ENCODE measurements around the gene TSPAN18. TPM values are rescaled to one million over a fixed set of nuclear protein-coding genes. Genes with fewer than 3 reads are reported as not detected.

The TSPAN18 gene
- total RNA-seq, 2 experiments from 2014 or later, result 7.3 to 8.4 TPM

DNA sequence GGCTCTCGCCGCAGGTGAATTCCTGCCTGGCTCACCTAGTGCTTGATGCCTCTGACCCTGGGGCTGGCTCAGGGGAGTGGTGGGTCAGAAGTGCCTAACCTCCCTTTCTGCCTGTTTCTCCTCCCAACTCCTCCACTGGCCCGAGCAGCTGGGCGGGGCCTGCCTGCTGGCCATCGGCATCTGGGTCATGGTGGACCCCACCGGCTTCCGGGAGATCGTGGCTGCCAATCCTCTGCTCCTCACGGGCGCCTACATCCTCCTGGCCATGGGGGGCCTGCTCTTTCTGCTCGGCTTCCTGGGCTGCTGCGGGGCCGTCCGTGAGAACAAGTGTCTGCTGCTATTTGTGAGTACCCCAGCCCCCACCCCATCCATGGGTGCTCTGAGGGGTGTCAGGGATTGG is 182.8 kb downstream of the TSPAN18 start:
- no peak overlapping the region for H3K27ac Mint-ChIP-seq
- no peaks in the 10 kb centered on the region for H3K9me3 Mint-ChIP-seq
- intact Hi-C loops (cut with micrococcal nuclease), result no loop called here
- CTCF ChIA-PET, result interaction anchor here (1.1 to 2.2 kb wide), 2 partner anchors 77 to 353 kb away, joined by 4 to 11 read pairs; no protein-coding TSS in a partner anchor
- no peaks in the 10 kb centered on the region for H3K27me3 Mint-ChIP-seq (ENCODE audit: low read depth)
- peaks cover 3% of the 10 kb centered on the region for H3K4me1 Mint-ChIP-seq (ENCODE audit: low read depth)
- H3K36me3 Mint-ChIP-seq (ENCODE audit: low read depth), result no peaks in the 10 kb centered on the region
- H3K4me3 Mint-ChIP-seq, result no peak overlapping the region
- DNase-seq, result no peak

DNA sequence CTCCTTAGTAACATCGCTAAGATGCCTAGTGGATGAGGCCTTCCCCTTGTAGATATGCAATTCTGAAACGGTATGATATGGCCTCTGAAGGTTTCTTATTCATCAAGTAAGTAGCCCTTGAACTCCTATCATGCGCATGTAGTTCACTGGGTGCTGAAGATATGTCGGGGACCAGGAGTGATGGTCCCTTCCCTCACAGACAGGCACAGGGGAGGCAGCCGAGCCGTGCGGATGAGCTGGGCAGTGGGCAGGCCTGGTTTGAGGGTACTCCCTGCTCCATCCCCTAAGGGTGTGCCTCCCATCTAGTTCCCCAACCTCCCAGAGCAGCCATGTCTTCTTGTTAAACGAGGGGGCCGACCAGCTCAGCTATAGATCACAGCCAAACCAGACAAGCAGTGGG is 183.8 kb downstream of the TSPAN18 start:
- intact Hi-C loops (cut with micrococcal nuclease), result loop anchor here (2.0 to 5.0 kb wide), 2 partner anchors 133 to 252 kb away; no protein-coding TSS in a partner anchor
- Mint-ChIP-seq H3K4me1 (ENCODE audit: low read depth) (peaks cover 3% of the 10 kb centered on the region), H3K9me3 (no peaks in the 10 kb centered on the region), H3K27ac (no peak overlapping the region), H3K4me3 (no peak overlapping the region), H3K36me3 (ENCODE audit: low read depth) (no peaks in the 10 kb centered on the region), H3K27me3 (ENCODE audit: low read depth) (no peaks in the 10 kb centered on the region)
- DNase-seq, result no peak
- CTCF ChIA-PET, result interaction anchor here (0.8 to 3.0 kb wide), 26 partner anchors 8 to 387 kb away, joined by 3 to 21 read pairs (median 6); no protein-coding TSS in a partner anchor

DNA sequence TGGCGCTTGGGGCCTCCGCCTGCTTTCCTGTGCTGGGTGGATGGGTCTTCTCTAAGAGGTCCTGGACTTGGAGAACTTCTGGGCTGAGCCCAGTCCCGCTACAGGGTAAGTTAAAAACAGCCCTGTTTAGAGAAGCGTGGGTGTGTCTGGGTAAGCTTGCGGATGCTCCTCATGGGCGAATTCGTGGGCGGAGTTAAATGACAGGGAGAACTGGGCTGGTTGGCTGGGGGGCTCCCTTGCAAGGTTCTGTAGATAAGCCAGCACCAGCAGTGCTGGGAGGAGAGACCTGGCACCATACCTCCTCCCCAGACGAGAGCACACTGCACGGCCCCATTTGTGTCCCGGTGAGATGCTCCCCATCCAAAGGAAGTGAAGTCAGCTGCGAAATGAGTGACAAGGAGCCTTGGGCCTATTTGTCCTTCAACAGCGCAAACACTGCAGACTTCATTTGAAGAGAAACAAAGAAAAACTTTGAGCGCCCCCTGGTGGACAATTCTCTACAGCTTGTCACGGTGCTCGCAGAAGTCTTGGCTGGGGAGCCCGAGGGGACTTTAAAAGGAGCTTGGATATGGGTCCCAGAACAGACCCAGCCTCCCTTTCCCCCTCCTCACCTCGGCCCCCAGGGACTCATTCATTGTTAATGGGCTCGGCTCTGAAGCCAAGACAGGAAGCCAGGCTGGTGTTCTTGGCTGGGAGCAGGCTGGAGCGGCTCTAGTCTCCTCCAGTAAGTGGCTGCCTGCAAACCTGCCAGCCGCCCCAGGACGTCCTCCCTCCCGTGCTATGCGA is 184.5 kb downstream of the TSPAN18 start:
- Mint-ChIP-seq H3K4me3 (no peak overlapping the region), H3K36me3 (ENCODE audit: low read depth) (no peaks in the 10 kb centered on the region), H3K27me3 (ENCODE audit: low read depth) (no peaks in the 10 kb centered on the region), H3K9me3 (no peaks in the 10 kb centered on the region), H3K4me1 (ENCODE audit: low read depth) (peaks cover 3% of the 10 kb centered on the region), H3K27ac (no peak overlapping the region)
- CTCF ChIA-PET, result interaction anchor here (0.6 to 3.0 kb wide), 49 partner anchors 9 to 420 kb away, joined by 3 to 21 read pairs (median 4); no protein-coding TSS in a partner anchor
- intact Hi-C loops (cut with micrococcal nuclease), result loop anchor here (1.0 to 5.0 kb wide), 8 partner anchors 134 to 625 kb away; no protein-coding TSS in a partner anchor
- peak; percentile 96 for DNase-seq

DNA sequence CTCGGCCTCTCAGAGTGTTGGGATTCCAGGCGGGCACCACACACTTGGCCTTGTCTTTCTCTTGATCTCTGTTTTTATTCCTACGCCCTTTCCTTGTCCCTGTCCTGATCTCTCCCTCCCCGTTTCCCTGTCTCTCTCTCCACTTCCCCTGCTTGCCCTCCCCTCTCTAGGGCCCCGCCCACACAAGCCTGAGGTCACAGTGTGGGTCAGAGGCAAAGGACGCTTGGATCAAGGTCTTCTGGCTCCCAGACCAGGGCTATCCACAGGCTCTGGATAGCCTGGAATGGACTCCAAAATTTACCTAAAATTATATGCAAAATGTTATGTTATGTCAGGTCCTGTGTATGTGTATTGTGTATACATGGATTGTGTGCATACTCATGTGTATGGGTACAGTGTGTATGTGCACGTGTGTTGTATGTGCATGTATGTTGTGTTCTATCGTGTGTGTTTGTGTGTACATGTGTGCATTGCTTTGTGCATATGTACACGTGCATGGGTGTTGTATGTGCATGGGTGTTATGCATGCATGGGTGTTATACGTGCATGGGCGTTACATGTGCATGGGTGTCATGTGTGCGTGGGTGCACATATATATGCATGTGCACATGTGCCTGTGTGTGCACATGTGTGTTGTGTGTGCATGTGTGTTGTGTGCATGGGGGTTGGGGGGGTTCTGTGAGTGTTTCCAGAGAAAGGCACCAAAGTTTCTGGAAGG is 185.7 kb downstream of the TSPAN18 start:
- CTCF ChIA-PET, result interaction anchor here (0.6 to 3.0 kb wide), 13 partner anchors 15 to 354 kb away, joined by 3 to 17 read pairs (median 4); no protein-coding TSS in a partner anchor

DNA sequence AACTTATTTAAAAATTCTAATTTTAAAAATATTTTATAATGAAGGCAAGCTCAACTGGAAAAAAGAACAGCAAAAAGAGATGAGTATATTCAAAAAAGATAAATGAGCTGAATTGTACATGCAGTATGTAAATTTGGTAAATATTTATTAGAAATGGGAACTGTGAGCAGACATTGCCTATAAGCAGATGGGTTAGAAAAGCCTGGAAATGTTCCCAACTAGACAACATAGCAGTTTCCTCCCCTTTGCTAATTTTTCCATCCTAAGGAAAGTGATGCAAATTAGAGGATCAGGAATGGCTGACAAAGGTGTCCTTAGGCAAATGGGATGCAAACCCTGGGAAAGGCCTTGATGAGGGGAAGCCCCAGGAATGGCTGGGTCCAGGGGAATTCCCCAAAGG is 186.7 kb downstream of the TSPAN18 start:
- CTCF ChIA-PET, result interaction anchor here (1.2 to 3.0 kb wide), 2 partner anchors 14 to 190 kb away, joined by 3 to 17 read pairs; no protein-coding TSS in a partner anchor
- no peaks in the 10 kb centered on the region for H3K27me3 Mint-ChIP-seq (ENCODE audit: low read depth)
- intact Hi-C loops (cut with micrococcal nuclease), result loop anchor here (5.0 kb wide), 1 partner anchor 136 kb away; no protein-coding TSS in a partner anchor
- no peaks in the 10 kb centered on the region for H3K36me3 Mint-ChIP-seq (ENCODE audit: low read depth)
- no peaks in the 10 kb centered on the region for H3K9me3 Mint-ChIP-seq
- no peak overlapping the region for H3K27ac Mint-ChIP-seq
- no peak overlapping the region for H3K4me3 Mint-ChIP-seq
- no peak for DNase-seq
- H3K4me1 Mint-ChIP-seq (ENCODE audit: low read depth), result peaks cover 3% of the 10 kb centered on the region

More for the DNA sequence above, 185.7 kb downstream of the TSPAN18 start:
- intact Hi-C loops (cut with micrococcal nuclease), result loop anchor here (5.0 kb wide), 1 partner anchor 135 kb away; no protein-coding TSS in a partner anchor
- H3K4me1 Mint-ChIP-seq (ENCODE audit: low read depth), result peaks cover 3% of the 10 kb centered on the region
- H3K27me3 Mint-ChIP-seq (ENCODE audit: low read depth), result no peaks in the 10 kb centered on the region
- no peak for DNase-seq
- no peak overlapping the region for H3K27ac Mint-ChIP-seq
- no peaks in the 10 kb centered on the region for H3K36me3 Mint-ChIP-seq (ENCODE audit: low read depth)
- H3K4me3 Mint-ChIP-seq, result no peak overlapping the region
- no peaks in the 10 kb centered on the region for H3K9me3 Mint-ChIP-seq

DNA sequence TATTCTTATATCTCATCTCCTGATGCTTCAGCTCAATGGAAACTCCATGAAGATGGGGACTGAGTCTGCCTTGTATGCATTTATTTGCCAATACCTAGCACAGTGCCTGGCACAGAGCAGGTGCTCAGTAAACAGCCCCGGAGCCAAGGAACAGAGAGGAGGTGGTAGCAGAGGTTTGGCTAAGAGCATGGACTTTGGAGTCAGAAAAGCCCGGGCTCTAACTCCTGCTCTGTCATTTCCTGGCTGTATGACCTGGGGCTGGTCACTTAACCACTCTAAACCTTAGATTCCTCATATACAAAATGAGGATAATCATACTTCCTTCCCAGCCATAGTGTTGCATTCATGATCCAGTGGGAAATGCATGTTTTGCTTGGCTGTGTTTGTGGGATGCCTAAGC is 187.3 kb downstream of the TSPAN18 start:
- Mint-ChIP-seq H3K27me3 (ENCODE audit: low read depth) (no peaks in the 10 kb centered on the region), H3K4me1 (ENCODE audit: low read depth) (peaks cover 3% of the 10 kb centered on the region), H3K27ac (no peak overlapping the region), H3K4me3 (no peak overlapping the region), H3K9me3 (no peaks in the 10 kb centered on the region), H3K36me3 (ENCODE audit: low read depth) (no peaks in the 10 kb centered on the region)
- intact Hi-C loops (cut with micrococcal nuclease), result loop anchor here (5.0 kb wide), 1 partner anchor 137 kb away; no protein-coding TSS in a partner anchor
- CTCF ChIA-PET, result interaction anchor here (1.1 to 1.2 kb wide), 2 partner anchors 13 to 189 kb away, joined by 3 read pairs; no protein-coding TSS in a partner anchor
- no peak for DNase-seq

DNA sequence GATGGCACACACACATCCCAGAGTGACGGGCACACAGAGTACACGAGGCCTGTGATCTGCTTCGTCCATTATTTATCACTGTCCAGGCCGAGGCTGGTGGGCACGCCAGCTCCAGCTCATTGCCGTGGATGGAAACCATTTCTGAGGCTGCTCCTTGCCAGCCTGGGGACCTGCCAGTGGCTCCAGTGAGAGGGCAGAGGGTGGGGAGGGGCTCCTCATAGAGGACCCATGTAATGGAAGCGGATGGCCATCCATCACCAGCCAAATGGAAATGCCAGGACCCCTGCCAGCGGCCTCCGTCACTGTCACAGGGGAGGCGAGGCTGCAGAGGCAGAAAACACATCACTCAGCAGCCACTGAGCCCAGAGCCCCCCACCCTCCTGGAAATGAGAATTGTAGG is 188.2 kb downstream of the TSPAN18 start:
- DNase-seq, result no peak
- H3K27ac Mint-ChIP-seq, result no peak overlapping the region
- peaks cover 3% of the 10 kb centered on the region for H3K4me1 Mint-ChIP-seq (ENCODE audit: low read depth)
- H3K9me3 Mint-ChIP-seq, result no peaks in the 10 kb centered on the region
- H3K36me3 Mint-ChIP-seq (ENCODE audit: low read depth), result no peaks in the 10 kb centered on the region
- intact Hi-C loops (cut with micrococcal nuclease), result no loop called here
- no peak overlapping the region for H3K4me3 Mint-ChIP-seq
- no peaks in the 10 kb centered on the region for H3K27me3 Mint-ChIP-seq (ENCODE audit: low read depth)
- CTCF ChIA-PET, result interaction anchor here (1.1 kb wide), 2 partner anchors 12 kb away, joined by 3 to 7 read pairs; no protein-coding TSS in a partner anchor

DNA sequence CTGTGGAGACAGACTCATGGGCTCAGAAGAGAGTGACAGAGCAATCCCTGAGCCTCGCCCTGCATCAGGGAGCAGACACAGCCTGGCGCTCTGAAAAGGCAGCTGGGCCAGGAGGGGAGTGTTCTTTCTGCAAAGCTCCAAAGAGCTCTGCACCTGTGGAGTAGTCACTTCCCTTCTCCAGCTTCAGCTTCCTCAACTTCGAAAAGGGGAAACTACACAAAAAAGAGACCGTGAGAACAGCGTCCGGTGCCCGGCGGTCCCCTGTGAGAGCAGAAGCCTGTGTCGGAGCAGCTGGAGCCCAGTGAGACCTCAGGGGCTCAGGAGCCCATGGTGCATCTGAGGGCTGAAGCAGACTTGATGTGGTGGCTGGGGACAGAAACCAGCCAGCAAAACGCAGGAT is 188.9 kb downstream of the TSPAN18 start:
- Mint-ChIP-seq H3K9me3 (no peaks in the 10 kb centered on the region), H3K4me3 (no peak overlapping the region), H3K27me3 (ENCODE audit: low read depth) (no peaks in the 10 kb centered on the region), H3K27ac (no peak overlapping the region), H3K4me1 (ENCODE audit: low read depth) (peaks cover 3% of the 10 kb centered on the region), H3K36me3 (ENCODE audit: low read depth) (no peaks in the 10 kb centered on the region)
- intact Hi-C loops (cut with micrococcal nuclease), result no loop called here
- DNase-seq, result no peak
- CTCF ChIA-PET, result interaction anchor here (0.7 to 1.1 kb wide), 2 partner anchors 11 to 71 kb away, joined by 3 to 7 read pairs; no protein-coding TSS in a partner anchor

DNA sequence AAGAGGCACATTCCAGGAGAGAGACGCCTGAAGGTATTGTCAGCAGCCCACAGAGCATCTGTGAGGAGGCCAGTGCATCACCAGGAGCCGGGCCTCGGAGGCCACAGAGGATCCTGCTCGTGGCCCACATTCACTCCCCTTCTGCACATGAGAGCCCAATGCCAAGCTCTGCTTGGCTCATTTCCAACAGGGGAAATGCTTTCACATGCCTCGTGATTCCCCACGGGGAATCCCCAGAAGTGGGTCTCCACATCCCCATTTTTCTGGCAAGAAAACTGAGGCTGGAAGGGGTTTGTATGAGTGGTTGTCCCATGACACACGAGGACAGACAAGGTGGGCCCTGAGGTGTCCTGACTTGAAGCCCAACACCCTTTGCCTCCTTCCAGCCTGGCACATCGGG is 189.6 kb downstream of the TSPAN18 start:
- H3K36me3 Mint-ChIP-seq (ENCODE audit: low read depth), result no peaks in the 10 kb centered on the region
- no peaks in the 10 kb centered on the region for H3K27me3 Mint-ChIP-seq (ENCODE audit: low read depth)
- no peak overlapping the region for H3K4me3 Mint-ChIP-seq
- no peak for DNase-seq
- intact Hi-C loops (cut with micrococcal nuclease), result no loop called here
- CTCF ChIA-PET, result interaction anchor here (0.7 to 1.1 kb wide), 2 partner anchors 10 to 11 kb away, joined by 3 to 7 read pairs; no protein-coding TSS in a partner anchor
- no peaks in the 10 kb centered on the region for H3K9me3 Mint-ChIP-seq
- H3K27ac Mint-ChIP-seq, result no peak overlapping the region
- H3K4me1 Mint-ChIP-seq (ENCODE audit: low read depth), result no peaks in the 10 kb centered on the region

DNA sequence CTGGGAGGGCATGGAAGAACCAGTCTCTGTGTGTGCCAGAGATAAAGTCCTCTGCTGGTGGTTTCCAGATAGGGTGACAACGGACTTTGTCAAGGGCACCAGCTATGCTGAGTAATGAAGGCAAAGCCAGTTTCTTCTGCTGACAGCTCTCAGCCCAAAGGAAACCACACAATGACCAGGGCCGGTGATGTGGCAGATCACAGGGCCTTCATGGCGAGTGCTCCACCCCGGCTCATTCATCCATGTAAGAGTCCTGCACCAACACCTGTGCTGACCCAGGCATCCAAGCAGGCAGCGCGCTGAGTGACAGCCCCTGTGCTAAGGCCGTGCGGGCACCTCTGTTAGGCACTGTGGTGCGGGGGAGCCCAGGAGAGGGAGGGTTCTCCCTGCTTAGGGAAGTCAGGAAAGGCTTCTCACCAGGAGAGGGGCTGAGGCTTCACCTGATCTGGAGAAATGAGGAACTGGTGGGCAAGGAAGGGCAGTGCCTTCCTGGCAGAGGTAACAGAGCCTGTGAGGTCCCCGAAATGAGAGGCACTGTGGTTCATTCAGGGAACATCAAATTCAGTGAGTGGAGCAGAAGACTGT is 190.1 kb downstream of the TSPAN18 start:
- CTCF ChIA-PET, result interaction anchor here (0.7 kb wide), 1 partner anchor 9 kb away, joined by 3 read pairs; no protein-coding TSS in a partner anchor
- intact Hi-C loops (cut with micrococcal nuclease), result no loop called here

DNA sequence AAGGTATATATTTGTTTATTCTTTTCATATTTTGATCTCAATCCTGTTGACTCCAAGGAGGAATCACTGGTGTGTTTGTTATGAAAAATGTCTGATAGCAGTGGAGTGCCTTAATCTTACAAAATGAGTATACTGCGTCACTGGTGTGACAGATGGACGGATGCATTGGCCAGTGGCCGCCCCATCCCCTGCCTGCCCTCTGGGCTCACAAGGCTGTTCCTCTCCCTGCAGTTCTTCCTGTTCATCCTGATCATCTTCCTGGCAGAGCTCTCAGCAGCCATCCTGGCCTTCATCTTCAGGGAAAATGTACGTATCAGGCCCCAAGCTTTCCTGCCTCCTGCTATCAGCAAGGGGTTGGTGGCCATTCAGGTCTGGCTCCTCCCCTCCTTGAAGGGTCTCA is 191.0 kb downstream of the TSPAN18 start:
- intact Hi-C loops (cut with micrococcal nuclease), result no loop called here
- no peak overlapping the region for H3K27ac Mint-ChIP-seq
- CTCF ChIA-PET, result no interaction called here
- H3K4me1 Mint-ChIP-seq (ENCODE audit: low read depth), result no peaks in the 10 kb centered on the region
- H3K36me3 Mint-ChIP-seq (ENCODE audit: low read depth), result no peaks in the 10 kb centered on the region
- H3K27me3 Mint-ChIP-seq (ENCODE audit: low read depth), result no peaks in the 10 kb centered on the region
- DNase-seq, result no peak
- H3K4me3 Mint-ChIP-seq, result no peak overlapping the region
- no peaks in the 10 kb centered on the region for H3K9me3 Mint-ChIP-seq

More for the DNA sequence above, 190.1 kb downstream of the TSPAN18 start:
- Mint-ChIP-seq H3K36me3 (ENCODE audit: low read depth) (no peaks in the 10 kb centered on the region), H3K4me1 (ENCODE audit: low read depth) (no peaks in the 10 kb centered on the region), H3K4me3 (no peak overlapping the region), H3K27me3 (ENCODE audit: low read depth) (no peaks in the 10 kb centered on the region), H3K27ac (no peak overlapping the region), H3K9me3 (no peaks in the 10 kb centered on the region)
- DNase-seq, result no peak

DNA sequence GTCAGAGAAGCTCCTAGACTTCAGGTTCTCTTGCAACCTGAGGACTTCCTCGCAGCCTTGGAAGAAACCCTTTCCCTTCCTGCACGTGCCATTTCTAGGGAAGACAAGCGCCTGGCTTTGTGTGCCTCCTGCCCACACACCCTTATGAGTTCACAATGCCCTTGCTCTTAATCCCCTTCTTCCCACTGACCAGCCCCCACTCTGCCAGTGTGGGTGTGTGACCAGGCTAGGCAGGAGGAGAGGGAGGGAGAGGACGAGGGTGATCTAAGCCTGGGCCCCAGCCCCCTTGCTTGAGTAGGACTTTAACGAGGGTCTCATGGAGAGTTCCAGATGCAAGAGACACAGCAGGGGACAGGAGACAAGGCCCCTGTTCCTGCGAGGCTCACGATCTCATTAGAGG is 193.7 kb downstream of the TSPAN18 start:
- Mint-ChIP-seq H3K27ac (no peak overlapping the region), H3K4me1 (ENCODE audit: low read depth) (no peaks in the 10 kb centered on the region), H3K4me3 (no peak overlapping the region), H3K27me3 (ENCODE audit: low read depth) (no peaks in the 10 kb centered on the region), H3K9me3 (no peaks in the 10 kb centered on the region), H3K36me3 (ENCODE audit: low read depth) (no peaks in the 10 kb centered on the region)
- intact Hi-C loops (cut with micrococcal nuclease), result no loop called here
- no peak for DNase-seq
- CTCF ChIA-PET, result interaction anchor here (0.6 to 1.0 kb wide), 2 partner anchors 185 to 827 kb away, joined by 3 read pairs; no protein-coding TSS in a partner anchor

Data from activated naive CD4-positive, alpha-beta T cell treated with anti-CD3 and anti-CD28 coated beads for 36 hours (primary cell).